ENCODE data around the gene CD79A.

Gene CD79A

DNA sequence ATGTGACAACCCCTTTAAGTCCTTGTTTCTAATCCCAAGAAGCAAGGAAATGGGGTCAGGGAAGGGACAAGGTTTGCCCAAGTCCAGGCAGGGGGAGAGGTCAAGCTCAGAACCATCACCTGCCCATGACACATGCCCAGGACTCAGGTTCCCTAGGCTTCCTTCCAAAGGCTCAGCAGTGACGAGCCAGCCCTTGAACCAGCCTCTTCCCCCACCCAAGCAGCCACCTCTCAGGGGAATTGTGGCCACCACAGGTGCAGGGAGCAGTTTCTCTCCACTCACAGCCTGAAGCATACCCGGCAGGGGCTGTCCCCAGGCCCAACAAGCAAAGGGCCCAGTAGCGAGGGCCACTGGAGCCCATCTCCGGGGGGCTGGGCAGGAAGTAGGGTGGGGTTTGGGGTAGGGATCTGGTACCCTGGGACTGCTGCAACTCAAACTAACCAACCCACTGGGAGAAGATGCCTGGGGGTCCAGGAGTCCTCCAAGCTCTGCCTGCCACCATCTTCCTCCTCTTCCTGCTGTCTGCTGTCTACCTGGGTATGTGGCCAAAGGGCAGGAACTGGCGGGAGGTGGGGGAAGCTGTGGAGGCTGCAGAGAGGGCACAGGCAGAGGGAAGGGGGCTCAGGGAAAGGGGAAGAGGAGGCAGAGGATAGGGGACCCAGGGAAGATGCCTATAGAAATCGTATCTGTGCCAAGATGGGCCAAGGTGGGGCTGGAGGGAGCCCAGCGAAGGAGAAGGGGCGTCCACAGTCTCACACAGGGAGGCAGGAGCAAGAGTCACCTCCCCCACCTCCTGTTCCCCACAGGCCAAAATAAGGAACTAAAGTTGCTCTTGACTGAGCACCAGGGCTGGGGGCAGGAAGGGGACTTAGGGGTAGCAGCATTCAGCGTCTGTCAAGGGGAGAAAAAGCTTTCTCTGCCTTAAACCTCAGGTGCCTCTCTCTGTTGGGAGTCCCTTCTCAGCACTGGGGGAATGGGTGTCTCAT is at the start of gene CD79A:
CD79A (plus strand) TSS at position 433 of the 986 bp plus-strand sequence; CDS start at position 459, 26 bp downstream.
- DNase-seq (ENCODE audit: low spot score), result no peak

DNA sequence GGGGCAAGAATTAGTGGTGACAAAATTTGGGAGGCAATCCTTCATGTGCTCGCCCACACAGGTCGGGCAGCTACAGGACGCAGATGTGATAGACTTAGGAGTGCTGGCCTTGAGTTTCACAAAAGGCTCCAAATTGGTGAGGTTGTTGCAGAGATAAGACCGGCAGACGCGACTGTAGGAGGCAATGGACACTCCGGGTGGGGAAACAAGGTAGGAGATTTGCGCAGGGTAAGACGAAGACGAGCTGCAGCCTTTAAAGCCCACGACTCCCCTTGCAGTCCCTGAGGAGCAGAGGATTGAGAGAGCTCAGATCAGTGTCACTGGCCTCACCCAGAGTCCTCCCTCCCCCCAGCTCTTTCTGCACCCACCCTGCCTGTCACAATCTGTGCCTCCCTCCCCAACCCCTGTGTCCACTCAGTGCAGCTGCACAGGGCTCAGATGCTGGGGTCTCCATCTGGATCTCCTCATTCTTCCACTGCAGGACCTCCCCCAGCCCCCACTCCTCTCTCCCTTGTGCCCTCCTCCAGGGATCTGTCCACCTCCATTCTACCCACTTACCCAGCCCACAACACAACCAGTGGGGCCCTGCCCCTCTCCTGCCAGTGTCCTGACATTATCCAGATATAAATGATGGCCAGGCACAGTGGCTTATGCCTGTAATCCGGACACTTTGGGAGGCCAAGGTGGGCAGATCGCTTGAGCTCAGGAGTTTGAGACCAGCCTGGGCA is 38.9 kb upstream of the CD79A start:
- DNase-seq (ENCODE audit: low spot score), result no peak

DNA sequence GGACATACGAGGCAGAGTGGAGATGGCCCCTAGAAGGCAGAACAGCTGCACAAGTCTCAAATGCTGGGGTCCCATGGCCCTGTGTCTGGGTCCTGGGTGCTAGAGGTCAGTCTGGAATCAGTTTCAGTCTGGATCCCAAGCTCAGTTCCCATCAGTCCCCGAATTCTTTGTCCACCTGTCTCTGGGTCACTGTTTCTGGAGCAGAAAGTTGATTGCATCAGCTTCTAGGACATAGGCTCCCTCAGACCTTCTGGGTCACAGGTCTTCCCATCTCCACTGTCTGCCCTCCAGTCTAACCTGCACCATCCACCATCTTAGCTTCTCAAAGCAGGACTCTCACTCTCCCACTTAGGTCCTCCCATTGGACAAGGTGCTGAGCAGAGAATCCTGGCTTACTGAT is 37.9 kb upstream of the CD79A start:
- DNase-seq (ENCODE audit: low spot score), result no peak

DNA sequence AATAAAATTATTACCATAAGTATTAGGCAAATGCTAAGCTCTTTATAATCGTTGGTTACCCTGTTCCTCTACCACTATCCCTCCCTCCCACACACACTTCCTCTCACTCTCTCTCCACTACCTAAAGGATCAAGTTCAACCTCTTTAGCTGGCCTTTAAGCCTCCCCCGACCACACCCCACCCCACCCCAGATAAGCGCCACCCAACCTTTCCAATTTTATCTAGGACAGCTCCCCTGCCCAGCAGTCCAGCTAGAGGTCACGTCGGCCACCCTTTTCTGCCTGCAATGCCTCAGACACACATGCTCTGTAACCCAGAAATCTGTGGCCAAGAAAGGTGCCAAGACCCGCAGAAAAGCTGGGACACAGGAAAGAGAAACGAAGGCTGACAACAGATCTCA is 33.7 kb upstream of the CD79A start:
- no peak for DNase-seq (ENCODE audit: low spot score)

DNA sequence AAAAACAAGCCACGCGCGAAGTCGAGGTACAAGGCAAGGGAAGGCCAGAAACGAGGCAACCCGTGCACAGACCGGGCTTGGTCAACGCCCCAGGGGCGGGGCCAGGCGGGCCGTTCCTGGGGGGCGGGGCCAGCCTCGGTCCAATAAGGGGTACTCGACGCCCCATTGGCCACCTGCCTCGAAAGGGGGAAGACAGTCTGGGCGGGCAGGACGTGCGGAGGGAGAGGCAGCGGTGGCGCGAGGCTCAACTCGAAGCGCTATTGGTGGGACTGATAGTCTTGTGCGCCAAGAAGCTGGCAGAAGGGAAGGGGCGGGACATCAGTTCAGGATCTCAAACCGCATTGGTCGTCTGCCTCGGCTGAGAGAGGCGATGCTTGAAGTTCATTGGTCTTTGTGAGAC is 32.5 kb upstream of the CD79A start, which contains the start of gene LYPD4:
LYPD4 (minus strand) TSS at position 83 of the 400 bp plus-strand sequence. CDS start 5,398 bp downstream, outside the sequence.
- DNase-seq (ENCODE audit: low spot score), result no peak

DNA sequence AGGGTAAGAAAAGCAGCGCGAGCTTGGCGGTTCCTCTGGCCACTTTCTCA is 32.3 kb upstream of the CD79A start, which contains the start of gene DMRTC2:
DMRTC2 (plus strand) TSS at position 42 of the 50 bp plus-strand sequence. CDS start 2,387 bp downstream, outside the sequence.
- DNase-seq (ENCODE audit: low spot score), result no peak

DNA sequence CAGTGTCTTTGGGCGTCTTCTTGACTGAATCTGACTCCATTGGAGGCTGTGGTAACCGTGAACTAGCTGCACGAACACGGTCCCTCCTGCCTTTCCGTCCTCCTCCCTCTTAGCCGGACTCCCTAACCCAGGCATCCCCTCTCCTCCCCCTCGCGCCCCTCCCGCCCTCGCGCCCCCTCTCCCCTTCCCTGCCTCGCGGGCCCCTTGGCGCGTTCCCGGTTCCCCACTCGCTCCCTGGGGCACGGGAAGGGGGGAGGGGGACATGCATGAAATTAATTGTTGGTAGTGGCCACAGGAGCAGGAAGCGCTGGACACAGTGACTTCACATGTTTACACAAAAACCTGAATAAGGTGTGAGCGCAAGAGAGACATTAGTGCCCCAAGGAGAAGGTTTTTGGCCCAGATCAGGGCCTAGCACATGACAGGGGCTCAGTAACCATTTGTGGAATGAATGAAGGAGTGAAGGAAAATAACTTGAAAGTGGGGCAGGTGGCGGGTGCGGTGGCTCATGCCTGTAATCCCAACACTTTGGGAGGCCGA is 32.0 kb upstream of the CD79A start:
- DNase-seq (ENCODE audit: low spot score), result no peak

DNA sequence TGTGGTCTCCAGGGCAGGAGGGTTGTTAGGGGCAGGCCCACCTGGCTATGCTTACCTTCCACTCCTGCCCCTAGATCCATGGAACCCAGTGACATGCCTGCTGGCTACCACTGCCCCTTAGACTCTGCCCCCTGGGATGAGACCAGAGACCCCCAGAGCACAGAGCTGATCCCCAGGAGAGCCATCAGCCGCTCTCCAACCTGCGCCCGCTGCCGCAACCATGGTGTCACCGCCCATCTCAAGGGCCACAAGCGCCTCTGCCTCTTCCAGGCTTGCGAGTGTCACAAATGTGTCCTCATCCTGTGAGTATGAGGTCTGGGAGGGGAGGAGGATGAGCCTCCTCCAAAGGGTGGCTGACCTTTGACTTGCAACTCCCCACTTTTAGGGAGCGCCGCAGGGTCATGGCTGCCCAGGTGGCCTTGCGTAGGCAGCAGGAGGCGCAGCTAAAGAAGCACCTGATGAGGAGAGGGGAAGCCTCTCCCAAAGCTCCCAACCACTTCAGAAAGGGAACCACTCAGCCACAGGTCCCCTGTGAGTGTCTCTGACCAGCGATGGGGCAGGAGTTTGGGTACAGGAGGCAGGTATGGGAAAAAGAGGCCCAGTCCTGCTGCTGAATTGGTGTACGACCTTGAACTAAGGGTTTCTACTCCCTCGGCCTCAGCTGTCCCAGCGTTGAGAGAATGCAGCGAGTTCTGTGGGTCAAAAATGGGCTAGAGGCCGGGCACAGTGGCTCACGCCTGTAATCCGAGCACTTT is 29.6 kb upstream of the CD79A start:
- DNase-seq (ENCODE audit: low spot score), result no peak

DNA sequence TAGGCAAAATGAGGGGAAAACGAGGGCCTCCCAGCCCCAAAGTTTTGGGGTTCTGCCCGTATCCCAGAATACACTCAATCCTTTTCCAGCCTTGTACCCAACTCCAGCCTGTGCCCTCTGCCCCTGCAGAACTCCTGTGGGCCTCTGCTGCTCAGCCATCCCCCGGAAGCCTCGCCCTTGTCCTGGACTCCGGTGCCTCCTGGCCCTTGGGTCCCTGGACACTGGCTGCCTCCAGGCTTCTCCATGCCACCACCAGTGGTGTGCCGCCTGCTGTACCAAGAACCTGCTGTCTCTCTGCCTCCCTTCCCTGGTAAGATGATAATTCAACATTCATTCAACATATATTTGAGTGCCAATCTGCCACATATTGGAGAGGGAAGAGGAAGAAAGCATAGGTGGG is 28.4 kb upstream of the CD79A start:
- DNase-seq (ENCODE audit: low spot score), result no peak

DNA sequence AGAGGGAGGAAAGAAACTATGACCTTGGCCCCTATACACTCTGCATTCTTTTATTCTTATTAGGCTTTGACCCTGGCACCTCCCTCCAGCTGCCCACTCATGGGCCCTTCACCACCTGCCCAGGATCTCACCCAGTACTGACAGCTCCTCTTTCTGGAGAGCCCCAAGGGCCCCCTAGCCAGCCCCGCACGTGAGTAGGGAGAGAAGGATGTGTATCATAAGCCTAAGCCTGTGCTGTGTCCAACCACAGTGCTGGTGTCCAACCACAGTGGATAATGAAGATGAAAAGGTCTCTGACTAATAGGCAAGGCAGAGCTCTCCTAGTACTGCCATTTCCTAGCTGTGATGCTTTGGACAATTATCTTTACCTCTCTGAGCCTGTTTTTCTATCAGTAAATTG is 28.0 kb upstream of the CD79A start:
- DNase-seq (ENCODE audit: low spot score), result no peak

DNA sequence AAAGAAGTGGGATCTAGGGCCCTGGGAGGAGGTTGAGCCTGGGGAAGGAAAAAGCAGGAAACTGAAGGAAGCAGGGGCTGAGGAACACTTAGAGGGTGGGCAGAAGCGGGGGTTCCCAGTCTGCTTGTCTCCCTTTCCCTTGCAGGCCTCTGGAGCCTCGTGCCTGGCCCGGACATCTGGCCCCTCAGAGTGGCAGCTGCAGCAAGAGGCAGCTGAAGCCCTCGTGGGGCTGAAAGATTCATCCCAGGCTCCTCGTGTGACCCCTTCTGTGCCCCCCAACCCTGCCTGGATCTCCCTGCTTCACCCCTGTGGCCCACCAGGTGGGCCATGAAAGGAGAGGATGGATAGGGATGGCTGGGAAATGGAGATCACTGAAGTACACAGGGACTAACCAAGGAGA is 26.7 kb upstream of the CD79A start:
- no peak for DNase-seq (ENCODE audit: low spot score)

DNA sequence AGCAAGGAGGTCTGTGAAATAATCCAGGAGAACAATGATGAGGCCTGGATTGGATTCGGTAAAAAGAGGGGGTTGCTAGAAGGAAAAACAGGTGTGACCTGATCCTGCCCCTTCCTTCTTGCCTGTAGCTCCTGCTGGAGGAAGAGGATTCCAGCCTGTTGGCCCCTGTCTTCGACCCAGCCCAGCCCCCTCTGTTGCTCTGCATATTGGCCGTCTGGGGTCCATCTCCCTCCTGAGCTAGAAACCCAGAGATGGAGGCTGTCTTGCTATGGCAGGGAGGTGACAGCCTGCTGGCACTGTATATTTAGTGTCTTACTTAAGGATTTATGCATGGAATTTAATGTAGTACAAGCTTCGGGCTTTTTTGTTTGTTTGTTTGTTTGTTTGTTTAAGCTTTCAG is 25.6 kb upstream of the CD79A start:
- no peak for DNase-seq (ENCODE audit: low spot score)

DNA sequence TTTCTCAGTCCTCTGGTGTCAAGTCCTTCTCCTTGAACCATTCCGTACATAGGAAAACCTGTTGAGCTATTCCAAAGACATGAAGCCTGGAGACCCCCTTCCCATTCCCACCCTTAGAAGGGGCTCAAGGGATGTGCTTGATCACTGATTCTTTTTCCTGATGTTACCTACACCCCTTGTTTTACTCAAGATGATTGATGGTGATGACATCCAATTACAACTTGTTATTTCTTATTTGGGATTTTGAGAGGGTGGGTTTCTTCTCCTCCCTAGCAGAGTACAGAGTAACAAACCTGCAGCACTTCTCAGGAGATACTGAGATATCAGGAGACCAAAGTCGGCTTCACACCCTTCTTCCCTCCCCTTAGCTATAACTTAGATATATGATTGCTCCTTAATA is 23.7 kb upstream of the CD79A start:
- DNase-seq (ENCODE audit: low spot score), result no peak

DNA sequence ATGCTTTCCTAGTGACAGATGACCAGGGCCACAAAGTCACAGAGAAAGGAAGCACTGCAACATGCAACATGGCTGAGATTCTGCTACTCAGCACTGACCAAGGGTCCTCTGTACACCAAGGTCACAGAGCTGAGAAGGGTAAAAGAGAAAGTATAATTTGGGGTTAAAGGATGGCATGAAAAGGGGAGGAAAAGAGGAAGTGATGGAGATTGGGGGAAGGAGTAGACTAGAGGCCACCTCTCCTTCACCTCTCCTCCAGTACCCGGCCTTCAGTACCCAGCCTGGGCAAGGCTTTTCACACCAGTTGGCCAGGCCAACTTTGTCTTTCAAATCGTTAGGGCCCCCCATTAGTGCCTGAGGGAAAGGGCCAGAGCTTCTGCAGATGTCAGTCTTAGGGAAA is 23.3 kb upstream of the CD79A start:
- DNase-seq (ENCODE audit: low spot score), result no peak

DNA sequence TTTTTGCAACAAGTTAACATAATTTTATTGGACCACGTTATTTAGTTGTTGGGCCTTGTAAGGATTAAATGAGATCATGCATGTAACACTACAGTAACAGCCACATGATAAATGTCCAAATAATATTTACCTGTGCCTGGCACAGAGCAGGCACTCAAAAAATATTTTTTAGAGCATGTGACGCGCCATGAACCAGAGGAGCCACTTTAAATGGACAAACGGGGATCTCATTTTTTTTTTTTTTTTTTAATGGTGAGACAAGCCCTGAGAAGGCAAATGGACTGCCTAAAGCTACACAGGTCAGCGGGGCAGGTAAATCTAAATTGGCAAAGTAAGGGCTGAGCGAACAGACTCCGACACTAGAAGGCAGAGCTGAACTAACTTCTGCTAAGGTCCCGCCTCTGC is 17.9 kb upstream of the CD79A start:
- DNase-seq (ENCODE audit: low spot score), result no peak

DNA sequence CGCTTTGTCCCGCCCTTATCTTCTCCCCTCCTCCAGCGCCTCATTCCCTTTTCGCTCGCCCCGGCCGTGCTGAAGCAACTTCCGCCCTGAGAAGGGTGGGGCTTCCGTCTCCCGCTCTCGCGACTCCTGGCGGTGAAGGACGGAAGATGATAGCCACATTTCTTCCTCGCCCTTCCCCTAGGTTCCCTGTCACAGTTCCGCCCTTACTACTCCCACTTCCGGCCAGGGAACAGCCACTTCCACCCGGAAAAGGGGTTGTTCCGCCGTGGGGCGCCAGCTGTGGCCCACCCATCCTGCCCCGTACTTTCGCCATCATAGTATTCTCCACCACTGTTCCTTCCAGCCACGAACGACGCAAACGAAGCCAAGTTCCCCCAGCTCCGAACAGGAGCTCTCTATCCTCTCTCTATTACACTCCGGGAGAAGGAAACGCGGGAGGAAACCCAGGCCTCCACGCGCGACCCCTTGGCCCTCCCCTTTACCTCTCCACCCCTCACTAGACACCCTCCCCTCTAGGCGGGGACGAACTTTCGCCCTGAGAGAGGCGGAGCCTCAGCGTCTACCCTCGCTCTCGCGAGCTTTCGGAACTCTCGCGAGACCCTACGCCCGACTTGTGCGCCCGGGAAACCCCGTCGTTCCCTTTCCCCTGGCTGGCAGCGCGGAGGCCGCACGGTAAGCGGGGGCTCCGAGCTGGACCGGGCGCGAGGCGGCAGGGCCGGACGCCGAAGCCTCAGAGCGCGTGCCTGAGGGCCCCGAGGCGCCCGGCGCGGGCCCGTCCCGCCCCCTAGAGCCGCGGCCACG is 17.3 kb upstream of the CD79A start, which contains the start of gene RPS19:
RPS19 (plus strand) TSS at position 638 of the 801 bp plus-strand sequence. CDS start 520 bp downstream, outside the sequence.
- peak; percentile 98 for DNase-seq (ENCODE audit: low spot score)

DNA sequence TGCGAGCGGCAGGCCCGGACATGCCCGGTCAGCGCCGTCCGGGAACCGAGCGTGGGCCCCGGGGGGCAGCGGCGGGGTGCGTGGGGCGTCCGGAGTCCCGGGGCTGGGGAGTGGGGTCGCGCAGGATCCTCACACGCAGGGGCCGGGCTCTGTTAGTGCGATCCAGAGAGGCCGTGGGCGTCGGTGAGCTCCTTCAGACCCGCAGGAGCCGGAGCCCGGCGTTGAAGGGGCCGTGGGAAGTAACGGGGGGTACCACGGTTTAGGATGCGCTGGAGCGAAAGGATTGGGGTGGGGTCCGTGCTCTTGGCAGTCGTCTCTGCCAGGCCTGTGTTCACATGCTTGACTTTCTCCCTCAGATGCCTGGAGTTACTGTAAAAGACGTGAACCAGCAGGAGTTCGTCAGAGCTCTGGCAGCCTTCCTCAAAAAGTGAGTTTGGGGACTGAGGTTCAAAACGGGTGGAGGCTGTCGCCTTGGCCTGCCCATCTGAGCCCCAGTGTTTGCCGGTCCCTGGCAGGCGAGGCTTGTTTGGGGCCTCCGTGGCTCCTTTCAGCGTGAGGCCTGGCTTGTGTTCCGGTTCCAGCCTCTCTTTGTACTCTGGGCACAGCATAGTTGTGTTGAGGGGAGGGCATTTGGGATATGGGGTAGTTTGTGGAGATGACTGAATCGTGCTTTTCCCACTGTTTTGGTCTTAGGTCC is 16.5 kb upstream of the CD79A start:
- DNase-seq (ENCODE audit: low spot score), result no peak

DNA sequence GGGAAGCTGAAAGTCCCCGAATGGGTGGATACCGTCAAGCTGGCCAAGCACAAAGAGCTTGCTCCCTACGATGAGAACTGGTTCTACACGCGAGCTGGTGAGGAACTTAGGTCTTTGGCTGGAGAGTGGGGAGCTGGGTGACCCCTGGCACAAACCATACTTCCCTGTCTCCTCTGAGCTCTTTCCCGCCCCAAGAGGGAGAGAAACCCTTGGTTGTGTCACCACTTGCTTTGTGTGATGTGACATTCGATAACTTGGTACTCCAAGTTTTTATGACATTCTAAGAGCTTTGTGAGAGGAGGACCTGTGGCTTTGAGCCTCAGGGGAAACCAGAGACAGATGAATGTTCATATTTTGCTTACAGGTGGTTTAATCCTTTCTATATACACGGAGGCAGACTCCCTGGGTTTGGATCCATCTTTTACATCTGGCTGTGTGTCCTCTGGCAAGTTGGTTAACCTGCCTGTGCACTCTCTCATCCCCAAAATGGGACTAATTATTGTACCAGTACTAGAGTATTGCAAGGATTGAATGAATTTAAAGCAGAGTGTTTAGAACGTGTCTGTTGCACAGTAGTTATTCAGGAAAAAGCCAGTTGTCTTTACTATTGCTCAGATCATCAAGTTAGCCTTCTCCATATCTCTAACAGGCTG is 15.8 kb upstream of the CD79A start:
- no peak for DNase-seq (ENCODE audit: low spot score)

DNA sequence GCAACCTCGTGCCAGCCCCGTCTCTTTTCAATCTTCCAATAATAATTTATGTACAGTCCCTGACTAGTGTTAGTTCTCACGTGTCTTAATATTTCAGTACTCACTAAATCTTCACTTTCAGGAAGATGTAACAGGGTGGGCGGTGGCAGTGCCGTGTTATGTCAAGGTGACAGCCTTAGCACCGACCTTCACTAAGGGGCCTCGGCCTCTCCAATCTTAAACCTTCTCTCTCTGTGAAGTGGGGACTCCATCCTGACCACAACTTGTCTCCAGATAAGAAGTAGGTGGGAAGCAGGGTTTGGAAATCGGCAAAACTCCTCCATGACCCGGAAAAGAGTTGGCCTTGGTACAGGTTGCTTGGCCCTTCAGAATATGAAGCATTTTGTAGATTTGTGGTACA is 15.2 kb upstream of the CD79A start:
- no peak for DNase-seq (ENCODE audit: low spot score)

DNA sequence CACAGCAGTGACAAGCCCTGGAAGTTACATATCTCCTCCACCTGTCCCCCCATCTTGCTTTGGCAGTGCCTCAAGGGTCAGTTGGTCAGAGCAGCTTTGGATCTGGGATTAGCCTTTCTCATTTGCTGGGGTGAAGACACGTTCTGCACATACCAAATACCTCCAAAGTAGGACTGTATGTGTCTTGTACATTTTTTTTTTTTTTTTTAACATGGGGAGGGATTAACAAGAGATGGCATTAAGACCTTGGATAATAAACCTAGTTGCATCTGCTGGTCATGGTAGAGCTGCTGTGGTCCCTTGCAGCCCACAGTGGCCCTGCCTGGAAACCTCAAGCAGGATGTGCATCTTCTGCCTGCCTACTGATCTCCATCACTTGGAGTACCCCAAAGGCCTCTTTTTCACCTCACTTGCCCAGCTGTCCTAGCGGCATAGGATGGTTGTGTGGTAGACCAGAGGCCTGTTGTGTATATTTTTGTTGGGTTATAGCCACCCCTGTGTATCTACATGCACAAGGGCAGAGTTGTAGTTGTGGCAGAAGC is 14.6 kb upstream of the CD79A start:
- no peak for DNase-seq (ENCODE audit: low spot score)

Measured in LoVo (cell line).